ENCODE measurements around the gene ACKR3.

DNA sequence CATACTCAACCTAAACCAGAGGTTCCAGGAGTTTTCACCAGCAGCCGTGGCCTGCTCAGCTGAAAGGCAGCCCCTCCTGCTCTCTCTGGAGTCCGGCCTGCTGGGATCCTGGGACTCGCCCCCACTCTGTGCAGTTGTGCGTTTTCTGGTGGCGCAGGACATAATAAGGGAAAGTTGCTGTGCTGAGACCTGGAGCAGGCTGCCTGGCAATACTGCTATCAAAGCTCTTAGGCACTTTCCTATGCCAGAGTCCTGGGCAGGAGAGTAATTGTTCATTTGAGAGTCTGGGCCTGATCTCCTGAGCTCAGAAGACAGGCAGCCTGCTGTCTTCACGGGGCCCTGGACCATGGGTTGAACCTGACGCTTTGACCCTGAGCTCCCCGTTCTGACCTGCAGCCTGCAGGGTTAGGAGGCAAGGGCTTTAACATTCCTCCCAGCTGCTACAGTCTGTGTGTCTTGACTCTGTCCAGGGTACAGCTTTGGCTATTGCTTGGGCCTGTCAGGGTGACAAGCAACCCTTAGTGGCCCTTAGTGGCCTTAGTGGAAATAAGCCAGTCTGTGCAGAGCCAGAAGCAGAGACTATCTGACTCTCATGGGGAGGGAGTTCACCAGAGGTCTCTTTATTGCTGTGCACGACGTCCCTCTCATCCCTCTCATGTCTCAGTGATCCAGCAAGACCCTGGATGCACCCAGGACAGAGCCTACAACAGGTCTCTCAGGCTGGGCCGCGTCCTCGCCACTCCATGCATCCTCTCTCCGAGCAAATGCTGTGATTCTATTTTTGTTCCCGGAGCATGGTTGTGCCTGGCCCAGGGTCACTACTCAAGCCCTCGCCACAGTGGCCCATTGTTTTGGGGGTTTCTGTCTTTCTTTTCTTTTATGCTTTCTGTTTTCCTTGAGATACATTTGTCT lies 60.6 kb downstream of the ACKR3 start:
- TF ChIP-seq, protein P1, sequence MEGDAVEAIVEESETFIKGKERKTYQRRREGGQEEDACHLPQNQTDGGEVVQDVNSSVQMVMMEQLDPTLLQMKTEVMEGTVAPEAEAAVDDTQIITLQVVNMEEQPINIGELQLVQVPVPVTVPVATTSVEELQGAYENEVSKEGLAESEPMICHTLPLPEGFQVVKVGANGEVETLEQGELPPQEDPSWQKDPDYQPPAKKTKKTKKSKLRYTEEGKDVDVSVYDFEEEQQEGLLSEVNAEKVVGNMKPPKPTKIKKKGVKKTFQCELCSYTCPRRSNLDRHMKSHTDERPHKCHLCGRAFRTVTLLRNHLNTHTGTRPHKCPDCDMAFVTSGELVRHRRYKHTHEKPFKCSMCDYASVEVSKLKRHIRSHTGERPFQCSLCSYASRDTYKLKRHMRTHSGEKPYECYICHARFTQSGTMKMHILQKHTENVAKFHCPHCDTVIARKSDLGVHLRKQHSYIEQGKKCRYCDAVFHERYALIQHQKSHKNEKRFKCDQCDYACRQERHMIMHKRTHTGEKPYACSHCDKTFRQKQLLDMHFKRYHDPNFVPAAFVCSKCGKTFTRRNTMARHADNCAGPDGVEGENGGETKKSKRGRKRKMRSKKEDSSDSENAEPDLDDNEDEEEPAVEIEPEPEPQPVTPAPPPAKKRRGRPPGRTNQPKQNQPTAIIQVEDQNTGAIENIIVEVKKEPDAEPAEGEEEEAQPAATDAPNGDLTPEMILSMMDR (conservative IDR thresholded peaks at IDR 0.05; ENCODE audit: low read length), result no peak
- TF ChIP-seq EZH2phosphoT487 (IDR thresholded peaks at IDR 0.05; ENCODE audit: borderline replicate concordance), result no peak
